Measurements from ENCODE around the gene CORO2B. TPM values are rescaled to one million over a fixed set of nuclear protein-coding genes. Genes with fewer than 3 reads are reported as not detected.
A peak's percentile ranks its signal among the peaks of the same experiment; 100 is the strongest.

Gene CORO2B
- total and polyA plus RNA-seq, 2 of the 4 experiments (the other 2 are of a cell fraction), result 9.3 to 39.3 TPM

DNA sequence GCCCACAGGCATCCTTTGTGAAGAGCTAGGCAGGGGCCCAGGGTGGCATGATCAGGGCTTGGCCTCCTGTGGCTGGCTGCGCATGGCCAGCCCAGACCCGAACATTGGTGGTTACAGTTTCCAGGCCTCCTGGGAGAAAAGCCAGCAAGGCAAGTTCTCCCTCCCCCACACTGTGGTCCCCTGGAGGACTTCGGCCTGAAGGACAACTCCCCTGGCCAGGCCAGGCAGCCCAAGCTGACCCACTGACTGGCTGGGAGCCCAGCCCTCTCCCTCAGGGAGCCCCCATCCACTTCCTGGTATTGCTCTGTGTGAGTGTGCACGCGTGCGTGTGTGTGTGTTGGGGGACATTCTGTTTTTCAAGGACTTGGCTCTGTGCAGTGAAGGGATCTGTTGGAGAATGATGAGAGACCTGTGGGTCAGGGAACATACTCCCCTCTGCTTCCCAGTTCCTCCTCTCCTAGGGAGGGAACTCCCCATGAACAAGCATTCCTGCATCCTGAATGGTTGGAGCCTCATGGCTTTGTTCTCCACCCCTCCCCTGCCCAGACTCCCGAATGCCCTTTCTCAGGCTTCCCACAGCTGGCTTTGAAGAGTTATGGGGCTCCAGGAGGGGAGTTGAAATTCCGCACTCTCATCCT lies 29.5 kb downstream of the CORO2B start:
- Histone ChIP-seq H4K91ac (ENCODE audit: insufficient read depth, low read depth, low read length) (peak overlapping the region; percentile 51), H3K27me3 (ENCODE audit: control insufficient read depth, insufficient read depth, low read length) (no peaks in the 10 kb centered on the region), H4K5ac (ENCODE audit: low read depth, low read length) (peak overlapping the region; percentile 37), H3K4ac (ENCODE audit: low read depth, low read length) (peak overlapping the region; percentile 9), H3K4me3 (ENCODE audit: insufficient read depth, low read depth, low read length) (no peak overlapping the region), H3K23ac (ENCODE audit: low read depth, low read length) (0 out of 2 replicates have a peak overlapping the region, but pooled peaks have one; percentile 0), H2BK5ac (ENCODE audit: low read depth, low read length, poor library complexity, severe bottlenecking) (no peak overlapping the region), H3K27ac (ENCODE audit: insufficient read depth, low read length) (no peak overlapping the region; the same call in 1 of the 2 replicates), H3K9me1 (ENCODE audit: insufficient read depth, low read length) (peaks cover 16% of the 10 kb centered on the region), H2BK15ac (ENCODE audit: low read depth, low read length) (no peak overlapping the region), H3K4me1 (ENCODE audit: control insufficient read depth, insufficient read depth, low read length) (peaks cover 28% of the 10 kb centered on the region), H3K36me3 (ENCODE audit: control insufficient read depth, insufficient read depth, low read length) (no peaks in the 10 kb centered on the region), H2BK120ac (ENCODE audit: low read depth, low read length) (peak overlapping the region; percentile 13), H3K9me3 (ENCODE audit: control insufficient read depth, insufficient read depth, low read length) (no peaks in the 10 kb centered on the region), H3K79me1 (ENCODE audit: low read depth in 1 of 2, low read length in 2 of 2) (peaks cover 34 to 58% of the 10 kb centered on the region in 2 experiments), H3K56ac (ENCODE audit: extremely low read depth, insufficient read depth, low read length) (no peak overlapping the region), H4K20me1 (ENCODE audit: insufficient read depth, low read length) (no peaks in the 10 kb centered on the region), H2AK5ac (ENCODE audit: low read depth, low read length) (peak overlapping the region; percentile 42; the same call in 1 of the 2 replicates), H2AFZ (replicated peaks; ENCODE audit: low read length, poor library complexity) (no peak overlapping the region), H3K9ac (ENCODE audit: low read depth, low read length) (no peak overlapping the region), H2BK20ac (ENCODE audit: low read depth, low read length) (peak overlapping the region; percentile 54; the same call in 1 of the 2 replicates), H3K14ac (replicated peaks; ENCODE audit: low read depth, low read length) (peak overlapping the region; percentile 64; the same call in 1 of the 2 replicates), H3K18ac (ENCODE audit: low read depth, low read length) (peak overlapping the region; percentile 42; the same call in 1 of the 2 replicates), H3K4me2 (ENCODE audit: low read depth, low read length) (no peak overlapping the region), H4K8ac (ENCODE audit: low read depth in 2 of 2, low read length in 2 of 2) (peak overlapping the region; percentile 19 to 64; a peak in 2 of 4 replicates), H2AK9ac (replicated peaks; ENCODE audit: low read depth, low read length, poor library complexity) (no peak overlapping the region)
- DNase-seq, result peak; percentile 19
- peak; percentile 24 for ATAC-seq (ENCODE audit: low read depth)
- POLR2A ChIA-PET (ENCODE audit: unreplicated experiment), result interaction anchor here (0.6 kb wide), 1 partner anchor 11 kb away, joined by 9 read pairs; no protein-coding TSS in a partner anchor
- dilution Hi-C loops (cut with HindIII; ENCODE audit: low sequenced_read_pairs, unreplicated experiment) (no loop called here), intact Hi-C loops (cut with micrococcal nuclease) (no loop called here), in situ Hi-C loops (cut with MboI; ENCODE audit: low sequenced_read_pairs) (no loop called here)
- CTCF ChIA-PET, result no interaction called here
- WGBS, 2 experiments (ENCODE audit: extremely low coverage in 2 of 2, insufficient read length in 1 of 2), result no CpG with 5 or more reads among the region's 8 CpGs
- BruUV-seq (replicated peaks), result no TSS peak
- TF ChIP-seq FOS (IDR thresholded peaks at IDR 0.05; ENCODE audit: low read depth, low read length), result no peak
- TF ChIP-seq MAFK (IDR thresholded peaks at IDR 0.05; ENCODE audit: low read depth, low read length), result no peak
- no peak for TF ChIP-seq MXI1 (IDR thresholded peaks at IDR 0.05; ENCODE audit: borderline replicate concordance, low read depth, low read length)
- no peak for TF ChIP-seq CHD1 (IDR thresholded peaks at IDR 0.05; ENCODE audit: low read depth, low read length)
